A549 treated with AZD9567 at 1 μM for 4 hours (cell line): ENCODE results near the gene MT1X. TPM values are rescaled to one million over a fixed set of nuclear protein-coding genes. Genes with fewer than 3 reads are reported as not detected.

Experiments used
- total RNA-seq: library from RNA; stranded (reverse); fragments of 200-300 nt; extraction: Qiagen RNA extraction; gene quantifications from 5 replicates; pipeline ENCODE4 v1.2.3, GENCODE V29; 2022; ENCODE audit not compliant: insufficient read depth

Gene MT1X
- 518 to 876 TPM (median 692 TPM) in 5 replicates for total RNA-seq

DNA sequence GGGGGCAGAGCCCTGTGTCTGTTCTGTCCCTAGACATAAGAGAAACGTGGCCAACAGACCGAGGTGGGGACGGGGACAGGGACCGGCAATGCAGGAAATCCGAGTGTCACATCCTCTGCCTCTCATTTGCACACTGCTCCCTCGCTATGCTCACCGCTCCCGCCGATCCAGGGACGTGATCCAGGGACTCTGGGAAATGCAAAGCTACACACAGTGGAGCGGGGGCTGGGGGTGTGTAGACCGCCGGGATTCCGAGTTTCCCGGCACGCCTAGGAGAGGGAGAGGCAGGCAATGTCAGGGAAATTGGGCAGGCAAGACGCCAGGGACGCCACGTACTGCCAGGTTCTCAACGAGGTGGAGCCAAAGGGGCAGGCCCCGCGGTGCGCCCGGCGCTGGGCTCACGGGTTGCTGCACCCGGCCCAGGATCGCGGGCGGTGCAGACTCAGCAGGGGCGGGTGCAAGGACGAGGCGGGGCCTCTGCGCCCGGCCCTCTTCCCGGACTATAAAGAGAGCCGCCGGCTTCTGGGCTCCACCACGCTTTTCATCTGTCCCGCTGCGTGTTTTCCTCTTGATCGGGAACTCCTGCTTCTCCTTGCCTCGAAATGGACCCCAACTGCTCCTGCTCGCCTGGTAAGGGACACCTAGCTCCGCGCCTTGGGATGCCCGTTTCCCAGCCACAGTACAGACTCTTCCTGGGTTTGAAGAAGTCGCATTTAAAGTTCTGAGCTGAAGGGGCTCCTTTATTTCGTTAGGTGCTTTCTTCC, at the start of gene MT1X:
Gene MT1X, plus strand, starts transcription at position 532 of the 764 bp plus-strand sequence. Its CDS starts 71 bp downstream, at position 603.

DNA sequence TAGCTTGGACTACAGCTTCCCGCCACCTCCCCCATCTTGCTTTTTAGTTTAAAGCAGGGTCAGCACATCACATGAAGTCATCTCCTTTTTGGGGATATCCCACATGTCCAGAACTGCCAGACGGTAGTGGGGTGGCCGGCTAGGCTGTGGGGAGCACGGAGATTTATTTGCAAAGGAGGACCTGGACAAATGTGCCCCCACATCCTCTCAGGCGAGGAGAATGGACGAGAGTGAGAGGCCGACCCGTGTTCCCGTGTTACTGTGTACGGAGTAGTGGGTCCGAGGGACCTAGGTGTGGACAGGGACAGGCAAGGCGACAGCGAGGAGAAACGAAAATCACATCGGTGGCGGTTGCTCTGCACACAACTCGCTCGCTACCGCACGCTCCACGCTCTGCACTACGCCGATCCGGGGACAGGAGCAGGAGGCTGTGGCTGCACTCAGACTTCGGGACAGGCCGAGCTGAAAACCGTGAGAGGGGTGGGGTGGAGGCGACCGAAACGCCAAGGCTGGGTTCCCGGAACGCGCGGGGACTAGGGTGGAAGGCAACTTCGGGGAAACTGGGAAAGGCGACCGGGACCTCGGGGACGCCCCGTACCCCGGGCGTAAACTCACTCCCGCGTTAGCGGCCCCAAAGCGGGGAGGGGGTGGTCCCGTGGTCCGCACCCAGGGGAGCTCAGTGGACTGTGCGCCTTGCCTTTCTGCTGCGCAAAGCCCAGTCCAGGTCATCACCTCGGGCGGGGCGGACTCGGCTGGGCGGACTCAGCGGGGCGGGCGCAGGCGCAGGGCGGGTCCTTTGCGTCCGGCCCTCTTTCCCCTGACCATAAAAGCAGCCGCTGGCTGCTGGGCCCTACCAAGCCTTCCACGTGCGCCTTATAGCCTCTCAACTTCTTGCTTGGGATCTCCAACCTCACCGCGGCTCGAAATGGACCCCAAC, 44.2 kb upstream of the MT1X start, which contains the start of gene MT1A:
Gene MT1A, plus strand, starts transcription at position 853 of the 937 bp plus-strand sequence. Its CDS starts 73 bp downstream, at position 926.

DNA sequence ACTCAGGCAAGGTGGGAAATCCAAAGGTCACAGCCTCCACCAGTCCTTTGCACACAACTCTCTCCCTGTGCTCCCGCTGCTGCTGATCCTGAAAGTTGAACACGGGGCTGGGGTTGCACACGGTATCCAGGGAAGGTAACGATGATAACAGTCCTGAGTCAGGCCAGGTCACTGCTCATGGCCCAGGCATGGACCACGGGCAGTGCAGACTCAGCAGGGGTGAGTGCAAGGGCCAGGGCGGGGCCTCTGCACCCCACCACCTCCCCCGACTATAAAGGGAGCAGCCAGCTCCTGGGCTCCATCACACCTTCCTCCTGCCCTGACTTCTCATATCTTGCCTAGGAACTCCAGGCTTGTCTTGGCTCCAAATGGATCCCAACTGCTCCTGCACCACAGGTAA, 30.7 kb upstream of the MT1X start, which contains the start of gene MT1B:
Gene MT1B, plus strand, starts transcription at position 301 of the 400 bp plus-strand sequence. Its CDS starts 68 bp downstream, at position 369.

DNA sequence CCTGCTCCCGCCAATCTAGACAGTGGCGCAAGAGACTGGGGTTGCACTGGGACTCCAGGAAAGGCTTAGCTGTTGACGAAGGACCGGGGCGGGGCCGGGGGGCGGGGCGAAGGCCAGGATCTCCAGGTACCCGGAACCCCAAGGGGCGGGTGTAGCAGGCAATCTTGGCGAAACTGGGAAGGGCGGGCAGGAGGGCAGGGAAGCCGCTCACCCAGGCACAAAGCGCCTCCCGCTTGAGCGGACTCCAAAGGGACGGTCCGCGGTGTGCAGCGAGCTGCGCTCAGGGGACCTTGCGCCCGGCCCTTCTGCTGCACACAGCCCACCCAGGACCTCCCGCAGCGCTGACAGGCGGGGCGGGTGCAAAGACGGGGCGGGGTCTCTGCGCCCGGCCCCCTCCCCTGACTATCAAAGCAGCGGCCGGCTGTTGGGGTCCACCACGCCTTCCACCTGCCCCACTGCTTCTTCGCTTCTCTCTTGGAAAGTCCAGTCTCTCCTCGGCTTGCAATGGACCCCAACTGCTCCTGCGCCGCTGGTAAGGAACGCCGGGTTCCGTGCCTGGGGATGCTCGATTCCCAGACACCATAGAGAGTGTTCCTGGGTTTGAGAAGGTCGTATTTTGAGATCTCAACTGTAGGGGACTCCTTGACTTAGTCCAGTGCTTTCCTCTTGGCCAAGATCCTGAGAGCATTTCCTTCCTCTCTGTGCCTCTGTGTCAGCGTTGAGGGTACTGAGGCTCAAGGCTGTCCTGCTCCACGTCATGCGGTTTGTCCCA, 24.5 kb upstream of the MT1X start, which contains the start of gene MT1F:
Gene MT1F, plus strand, starts transcription at position 405 of the 772 bp plus-strand sequence. Its CDS starts 100 bp downstream, at position 505.

DNA sequence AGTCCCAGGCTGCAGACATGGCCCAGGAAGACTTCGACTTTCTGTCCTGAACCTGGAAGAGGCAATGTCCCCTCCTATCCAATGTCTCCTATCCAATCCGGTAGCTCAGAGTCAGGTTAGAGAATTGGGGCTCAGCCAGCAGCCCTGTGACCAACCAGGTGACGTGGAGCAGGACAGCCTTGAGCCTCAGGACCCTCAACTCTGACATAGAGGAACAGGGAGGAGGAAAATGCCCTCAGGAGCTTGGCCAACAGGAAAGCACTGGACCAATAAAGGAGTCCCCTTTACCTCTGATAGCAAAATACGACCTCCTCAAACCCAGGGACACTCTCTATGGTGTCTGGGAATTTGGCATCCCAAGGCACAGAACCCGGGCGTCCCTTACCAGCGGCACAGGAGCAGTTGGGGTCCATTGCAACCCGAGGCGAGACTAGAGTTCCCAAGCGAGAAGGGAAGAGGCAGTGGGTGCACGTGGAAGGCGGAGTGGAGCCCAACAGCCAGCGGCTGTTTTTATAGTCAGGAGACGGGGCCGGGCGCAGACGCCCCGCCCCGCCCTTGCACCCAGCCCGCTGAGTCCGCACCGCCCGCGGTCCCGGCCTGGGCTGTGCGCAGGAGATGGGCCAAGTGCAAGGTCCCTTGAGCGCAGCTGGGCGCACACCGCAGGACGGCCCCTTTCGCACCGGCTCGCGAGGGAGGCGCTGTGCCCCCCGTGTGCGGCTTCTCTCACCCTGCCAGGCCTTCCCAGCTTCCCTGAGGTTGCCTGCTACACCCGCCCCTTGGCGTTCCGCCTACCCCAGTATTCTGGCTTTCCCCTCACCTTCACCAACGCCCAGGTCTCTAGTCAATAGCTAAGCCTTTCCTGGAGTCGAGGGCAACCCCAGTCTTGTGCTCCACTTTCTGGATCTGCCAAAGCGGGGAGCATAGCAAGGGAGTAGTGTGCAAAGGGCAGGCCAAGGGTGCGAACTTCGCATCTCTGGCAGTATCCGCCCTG, 14.4 kb upstream of the MT1X start, which contains the start of gene MT1G:
Gene MT1G, minus strand, starts transcription at position 485 of the 991 bp plus-strand sequence. Its CDS starts 72 bp downstream, at position 413.

DNA sequence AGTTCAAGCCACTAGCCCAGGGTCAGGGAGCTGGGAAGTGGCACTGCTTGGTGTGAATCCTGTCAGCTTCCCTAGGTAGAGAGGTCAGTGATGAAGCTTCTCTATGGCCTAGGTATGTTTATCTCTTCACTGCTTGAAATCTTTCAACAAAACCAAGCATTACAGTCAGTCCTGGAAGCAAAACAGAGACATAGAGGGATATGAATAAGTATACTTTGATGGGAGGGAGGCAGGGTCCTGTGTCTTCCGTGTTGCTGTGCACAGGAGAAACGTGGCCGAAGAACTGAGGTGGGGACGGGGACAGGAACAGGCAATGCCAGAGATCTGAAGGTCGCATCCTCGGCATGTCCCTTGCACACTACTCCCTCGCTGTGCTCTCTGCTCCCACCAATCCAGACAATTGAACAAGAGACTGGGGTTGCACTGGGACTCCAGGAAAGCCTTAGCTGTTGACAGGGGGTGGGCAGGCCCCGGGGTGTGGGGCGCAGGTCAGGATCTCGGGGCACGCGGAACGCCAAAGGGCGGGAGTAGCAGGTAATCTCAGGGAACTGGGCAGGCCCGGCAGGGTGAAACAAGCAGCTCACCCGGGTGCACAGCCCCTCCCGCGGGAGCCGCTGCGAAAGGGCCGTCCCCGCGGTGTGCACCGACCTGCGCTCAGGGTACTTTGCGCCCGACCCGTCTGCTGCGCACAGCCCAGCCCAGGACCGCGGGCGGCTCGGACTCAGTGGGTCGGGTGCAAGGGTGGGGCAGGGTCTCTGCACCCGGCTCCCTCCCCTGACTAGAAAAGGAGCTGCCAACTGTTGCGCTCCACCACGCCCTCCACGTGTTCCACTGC, 13.0 kb upstream of the MT1X start, which contains the start of gene MT1H:
Gene MT1H, plus strand, starts transcription at position 810 of the 835 bp plus-strand sequence. CDS start 71 bp downstream, outside the sequence.

DNA sequence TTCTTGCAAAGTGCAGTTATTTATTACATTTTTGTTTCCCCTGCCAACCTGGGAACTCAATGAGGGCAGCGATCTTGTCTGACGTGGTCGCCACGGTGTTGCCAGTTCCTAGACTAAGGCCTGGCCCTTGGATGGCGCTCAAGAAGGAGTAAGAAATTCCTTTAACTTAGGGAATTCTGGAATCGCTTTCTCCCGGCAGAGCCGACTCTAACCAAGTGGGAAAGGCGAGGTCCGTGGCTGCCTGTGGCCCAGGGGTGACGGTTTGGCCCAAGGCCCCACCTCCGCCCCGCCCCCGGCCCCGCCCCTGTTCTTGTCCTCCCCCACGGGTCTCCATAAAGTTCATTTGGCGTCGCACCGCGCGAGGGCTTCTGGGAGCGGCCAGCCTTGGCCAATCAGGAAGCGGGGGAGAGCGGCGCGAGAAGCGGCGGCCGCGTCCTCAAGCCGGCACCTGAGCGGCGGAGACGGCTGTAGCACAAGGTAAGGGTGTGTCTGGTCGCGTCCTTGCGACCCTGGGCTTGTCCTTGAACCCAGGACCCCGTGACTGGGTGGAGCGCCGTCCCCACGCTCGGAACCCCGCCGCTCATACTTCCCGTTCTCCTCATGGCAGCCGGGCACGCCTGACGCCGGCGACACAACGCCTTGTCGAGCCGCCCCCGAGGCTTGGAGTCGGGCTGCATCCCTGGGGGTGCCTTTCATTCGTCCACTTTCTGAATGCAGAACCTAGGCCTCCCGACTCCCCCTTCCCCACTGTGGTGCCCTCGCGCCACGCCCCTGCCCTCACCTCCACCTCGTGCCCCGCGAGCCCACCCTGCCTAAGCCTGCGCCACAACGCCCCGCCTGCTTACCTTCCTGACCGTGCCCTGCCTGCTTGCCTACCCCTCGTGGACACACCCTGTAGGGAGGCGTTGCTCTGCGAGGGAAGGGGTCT, 47.7 kb downstream of the MT1X start, which contains the start of gene NUP93:
Gene NUP93, plus strand, starts transcription at position 395 of the 928 bp plus-strand sequence. CDS start 18,119 bp downstream, outside the sequence.

Other genes starting within 250 kb of the MT1X start
- gene NUDT21, start 231.1 kb upstream of the MT1X start, total RNA-seq = 110 to 117 TPM (median 114 TPM) in 5 replicates
- gene OGFOD1, start 230.9 kb upstream of the MT1X start, total RNA-seq = 79.0 to 119 TPM (median 82.4 TPM) in 5 replicates
- 17.4 to 38.4 TPM (median 22.4 TPM) in 5 replicates for gene BBS2, start 162.4 kb upstream of the MT1X start, total RNA-seq
- not detected in 5 replicates for gene MT4, start 117.4 kb upstream of the MT1X start, total RNA-seq
- gene MT3, start 92.9 kb upstream of the MT1X start, total RNA-seq = 0.26 to 0.54 TPM (median 0.35 TPM) in 4 of 5 replicates, not detected in the other
- gene MT2A, start 73.9 kb upstream of the MT1X start, total RNA-seq = 1,956 to 3,217 TPM (median 2,438 TPM) in 5 replicates
- not detected in 5 replicates for gene MT1E, start 56.7 kb upstream of the MT1X start, total RNA-seq
- gene MT1M, start 49.8 kb upstream of the MT1X start, total RNA-seq = not detected in 5 replicates
- gene MT1A, start 43.8 kb upstream of the MT1X start, total RNA-seq = 21.9 to 36.1 TPM (median 25.8 TPM) in 5 replicates
- gene MT1B, start 30.6 kb upstream of the MT1X start, total RNA-seq = 0.31 to 0.54 TPM in 2 of 5 replicates, not detected in the others
- 14.6 to 24.5 TPM (median 17.7 TPM) in 5 replicates for gene MT1F, start 24.5 kb upstream of the MT1X start, total RNA-seq
- 0.29 TPM in 1 of 5 replicates, not detected in the others for gene MT1G, start 14.4 kb upstream of the MT1X start, total RNA-seq
- not detected in 5 replicates for gene MT1H, start 12.7 kb upstream of the MT1X start, total RNA-seq
- 95.5 to 109 TPM (median 100 TPM) in 5 replicates for gene NUP93, start 47.7 kb downstream of the MT1X start, total RNA-seq
- 0.03 TPM in 1 of 5 replicates, not detected in the others for gene SLC12A3, start 182.7 kb downstream of the MT1X start, total RNA-seq
- gene HERPUD1, start 249.7 kb downstream of the MT1X start, total RNA-seq = 94.5 to 123 TPM (median 97.4 TPM) in 5 replicates